A673 (cell line): ENCODE measurements around the gene NKX6-2.

Experiments used
- CTCF ChIP-seq: fragments of 300-800, 200-600 bp; sonication (generic); conservative IDR thresholded peaks from 2 replicates; pipeline ENCODE4 v1.5.1; 2017; ENCODE audit warnings: low read depth, mild to moderate bottlenecking, antibody characterized with exemption, low read length, moderate library complexity, mixed read lengths
- EZH2 ChIP-seq: fragments of 200-600 bp; sonication (generic); IDR thresholded peaks from 2 replicates; pipeline ENCODE4 v1.6.1; 2017; ENCODE audit warnings: borderline replicate concordance, low read depth, mild to moderate bottlenecking, mixed read lengths, antibody characterized with exemption, low read length; ENCODE audit not compliant: poor library complexity, severe bottlenecking

- TF ChIP-seq CTCF, result no peak
- no peak for TF ChIP-seq EZH2
These were observed 16.9 kb upstream of the NKX6-2 start for GRCh38 chr10:132802694-132803320.
